ENCODE results near the gene SDR42E1.
A peak's percentile ranks its signal among the peaks of the same experiment; 100 is the strongest.
"Not testable (repeated sequence)": the region's sequence is repeated elsewhere in the genome, so short reads cannot be mapped to it uniquely, and the experiment has no call there.

Gene SDR42E1

DNA sequence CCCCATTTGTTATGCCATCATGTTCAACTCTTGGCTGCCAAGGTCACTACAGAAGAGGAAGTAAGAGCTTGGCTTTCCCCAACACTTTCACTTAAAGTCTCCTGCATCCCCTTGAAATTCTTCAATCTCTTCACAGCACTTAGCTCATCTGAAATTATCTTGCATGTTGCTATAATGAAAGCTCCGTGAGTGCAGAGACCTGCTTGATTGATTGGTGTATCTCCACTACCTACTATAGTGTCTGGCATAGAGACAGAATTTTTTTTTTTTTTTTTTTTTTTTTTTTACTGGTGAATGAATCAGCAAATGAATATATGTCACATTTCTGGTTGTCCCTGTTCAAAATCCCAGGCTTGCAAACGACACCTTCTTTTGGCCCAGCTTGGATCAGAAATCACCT lies 1.9 kb upstream of the SDR42E1 start:
- ChIA-PET POLR2A (ENCODE audit: low non-redundant PET) (no interaction called here), CTCF (no interaction called here)
- TF ChIP-seq, protein P1, sequence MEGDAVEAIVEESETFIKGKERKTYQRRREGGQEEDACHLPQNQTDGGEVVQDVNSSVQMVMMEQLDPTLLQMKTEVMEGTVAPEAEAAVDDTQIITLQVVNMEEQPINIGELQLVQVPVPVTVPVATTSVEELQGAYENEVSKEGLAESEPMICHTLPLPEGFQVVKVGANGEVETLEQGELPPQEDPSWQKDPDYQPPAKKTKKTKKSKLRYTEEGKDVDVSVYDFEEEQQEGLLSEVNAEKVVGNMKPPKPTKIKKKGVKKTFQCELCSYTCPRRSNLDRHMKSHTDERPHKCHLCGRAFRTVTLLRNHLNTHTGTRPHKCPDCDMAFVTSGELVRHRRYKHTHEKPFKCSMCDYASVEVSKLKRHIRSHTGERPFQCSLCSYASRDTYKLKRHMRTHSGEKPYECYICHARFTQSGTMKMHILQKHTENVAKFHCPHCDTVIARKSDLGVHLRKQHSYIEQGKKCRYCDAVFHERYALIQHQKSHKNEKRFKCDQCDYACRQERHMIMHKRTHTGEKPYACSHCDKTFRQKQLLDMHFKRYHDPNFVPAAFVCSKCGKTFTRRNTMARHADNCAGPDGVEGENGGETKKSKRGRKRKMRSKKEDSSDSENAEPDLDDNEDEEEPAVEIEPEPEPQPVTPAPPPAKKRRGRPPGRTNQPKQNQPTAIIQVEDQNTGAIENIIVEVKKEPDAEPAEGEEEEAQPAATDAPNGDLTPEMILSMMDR (conservative IDR thresholded peaks at IDR 0.05; ENCODE audit: low read depth): no peak
- no peak for DNase-seq (ENCODE audit: low spot score)
- H3K27ac ChIP-seq: no peak overlapping the region

DNA sequence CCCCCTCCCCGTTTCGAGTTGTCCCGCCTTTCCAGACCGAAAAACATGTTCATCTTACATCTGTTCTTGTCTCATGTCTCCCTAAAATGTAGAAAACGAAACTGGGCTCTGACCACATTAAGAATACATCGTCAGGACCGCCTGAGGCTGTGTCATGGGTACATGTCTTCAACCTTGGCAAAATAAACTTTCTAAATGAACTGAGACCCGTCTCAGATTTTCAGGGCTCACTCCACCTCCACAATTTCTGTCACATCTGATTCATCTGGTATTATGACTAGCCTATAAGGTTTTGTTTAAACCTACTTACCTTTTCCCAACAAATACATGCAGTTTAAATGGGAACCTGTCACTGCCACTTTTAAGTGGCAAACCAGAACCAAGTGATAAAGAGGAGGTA lies 621 bp downstream of the SDR42E1 start:
- TF ChIP-seq, protein P1 (conservative IDR thresholded peaks at IDR 0.05; ENCODE audit: low read depth): no peak
- ChIA-PET POLR2A (ENCODE audit: low non-redundant PET) (no interaction called here), CTCF (interaction anchor here (0.7 kb wide), 1 partner anchor 10 kb away, joined by 4 read pairs; no protein-coding TSS in a partner anchor)
- DNase-seq (ENCODE audit: low spot score): no peak
- H3K27ac ChIP-seq: peak overlapping the region; percentile 48; the same call in 1 of the 2 replicates

DNA sequence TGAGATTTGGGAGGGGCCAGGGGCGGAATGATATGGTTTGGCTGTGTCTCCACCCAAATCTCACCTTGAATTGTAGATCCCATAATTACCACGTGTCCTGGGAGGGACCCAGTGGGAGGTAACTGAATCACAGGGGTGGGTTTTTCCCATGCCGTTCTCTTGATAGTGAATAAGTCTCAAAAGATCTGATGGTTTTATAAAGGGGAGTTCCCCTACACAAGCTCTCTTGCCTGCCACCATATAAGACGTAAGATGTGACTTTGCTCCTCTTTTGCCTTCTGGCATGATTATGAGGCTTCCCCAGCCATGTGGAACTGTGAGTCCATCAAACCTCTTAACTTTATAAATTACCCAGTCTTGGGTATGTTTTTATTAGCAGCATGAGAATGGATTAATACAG lies 1.5 kb downstream of the SDR42E1 start:
- CTCF ChIA-PET; H3K27ac ChIP-seq; POLR2A ChIA-PET (ENCODE audit: low non-redundant PET); DNase-seq (ENCODE audit: low spot score): not testable (repeated sequence)

DNA sequence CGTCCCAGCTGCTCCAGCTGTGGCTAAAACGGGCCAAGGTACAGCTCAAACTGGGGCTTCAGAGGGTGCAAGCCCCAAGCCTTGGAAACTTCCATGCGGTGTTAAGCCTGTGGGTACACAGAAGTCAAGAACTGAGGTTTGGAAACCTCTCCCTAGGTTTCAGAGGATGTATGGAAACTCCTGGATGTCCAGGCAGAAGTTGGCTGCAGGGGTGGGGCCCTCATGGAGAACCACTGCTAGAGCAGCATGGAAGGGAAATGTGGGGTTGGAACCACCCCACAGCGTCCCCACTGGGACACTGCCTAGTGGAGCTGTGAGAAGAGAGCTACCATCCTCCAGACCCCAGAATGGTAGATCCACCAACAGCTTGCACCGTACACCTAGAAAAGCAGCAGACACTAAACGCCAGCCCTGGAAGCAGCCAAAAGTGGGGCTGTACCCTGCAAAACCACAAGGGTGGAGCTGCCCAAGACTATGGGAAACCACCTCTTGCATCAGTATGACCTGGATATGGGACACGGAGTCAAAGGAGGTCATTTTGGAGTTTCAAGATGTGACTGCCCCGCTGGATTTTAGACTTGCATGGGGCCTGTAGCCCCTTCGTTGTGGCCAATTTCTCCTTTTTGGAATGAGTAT lies 2.2 kb downstream of the SDR42E1 start:
- CTCF ChIA-PET: no interaction called here

DNA sequence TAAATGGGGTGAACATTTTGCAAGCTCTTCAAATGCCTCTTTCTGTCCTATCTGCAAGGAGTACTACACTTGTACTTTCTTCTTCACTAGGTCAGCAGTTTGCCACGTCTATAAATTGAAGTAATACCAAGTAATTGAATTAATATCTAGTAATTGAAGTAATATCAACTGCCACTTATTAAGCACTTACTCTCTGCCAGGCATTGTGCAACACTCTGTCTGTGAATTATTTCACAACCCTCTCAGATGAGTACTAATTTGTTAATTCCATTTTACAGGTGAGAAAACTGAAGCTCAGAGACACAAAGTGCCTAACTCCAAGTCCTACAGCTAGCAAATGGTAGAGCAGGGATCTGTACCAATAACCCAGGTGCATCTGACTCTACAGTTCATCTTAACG lies 4.1 kb downstream of the SDR42E1 start:
- no peak for DNase-seq (ENCODE audit: low spot score)
- CTCF ChIA-PET: interaction anchor here (1.0 kb wide), 1 partner anchor 9 kb away, joined by 3 read pairs; no protein-coding TSS in a partner anchor
- TF ChIP-seq, protein P1 (conservative IDR thresholded peaks at IDR 0.05; ENCODE audit: low read depth): no peak
- H3K27ac ChIP-seq: no peak overlapping the region
- POLR2A ChIA-PET (ENCODE audit: low non-redundant PET): no interaction called here

More for the DNA sequence above, 2.2 kb downstream of the SDR42E1 start:
- no peak overlapping the region for H3K27ac ChIP-seq
- DNase-seq (ENCODE audit: low spot score): no peak
- POLR2A ChIA-PET (ENCODE audit: low non-redundant PET): no interaction called here
- TF ChIP-seq, protein P1 (conservative IDR thresholded peaks at IDR 0.05; ENCODE audit: low read depth): no peak

DNA sequence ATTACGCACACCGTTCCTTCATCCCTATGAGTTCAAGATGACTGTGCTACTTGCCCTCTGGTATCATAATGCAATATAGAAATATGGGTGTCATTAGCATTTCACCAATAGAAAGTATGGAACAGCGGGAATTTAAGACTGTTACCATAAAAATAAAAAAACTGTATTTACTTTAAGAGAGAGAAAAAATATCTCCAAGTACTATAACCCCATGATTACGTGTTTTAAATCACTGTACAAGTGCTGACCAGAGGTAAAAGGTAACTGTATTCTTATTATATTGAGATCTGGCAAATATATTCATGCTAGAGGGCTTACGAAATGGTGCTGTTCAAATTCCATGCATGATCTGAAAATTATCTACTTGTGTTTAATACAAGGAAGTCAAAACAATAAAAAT lies 5.2 kb downstream of the SDR42E1 start:
- H3K27ac ChIP-seq: no peak overlapping the region
- TF ChIP-seq, protein P1 (conservative IDR thresholded peaks at IDR 0.05; ENCODE audit: low read depth): no peak
- CTCF ChIA-PET: no interaction called here
- no peak for DNase-seq (ENCODE audit: low spot score)
- POLR2A ChIA-PET (ENCODE audit: low non-redundant PET): no interaction called here

DNA sequence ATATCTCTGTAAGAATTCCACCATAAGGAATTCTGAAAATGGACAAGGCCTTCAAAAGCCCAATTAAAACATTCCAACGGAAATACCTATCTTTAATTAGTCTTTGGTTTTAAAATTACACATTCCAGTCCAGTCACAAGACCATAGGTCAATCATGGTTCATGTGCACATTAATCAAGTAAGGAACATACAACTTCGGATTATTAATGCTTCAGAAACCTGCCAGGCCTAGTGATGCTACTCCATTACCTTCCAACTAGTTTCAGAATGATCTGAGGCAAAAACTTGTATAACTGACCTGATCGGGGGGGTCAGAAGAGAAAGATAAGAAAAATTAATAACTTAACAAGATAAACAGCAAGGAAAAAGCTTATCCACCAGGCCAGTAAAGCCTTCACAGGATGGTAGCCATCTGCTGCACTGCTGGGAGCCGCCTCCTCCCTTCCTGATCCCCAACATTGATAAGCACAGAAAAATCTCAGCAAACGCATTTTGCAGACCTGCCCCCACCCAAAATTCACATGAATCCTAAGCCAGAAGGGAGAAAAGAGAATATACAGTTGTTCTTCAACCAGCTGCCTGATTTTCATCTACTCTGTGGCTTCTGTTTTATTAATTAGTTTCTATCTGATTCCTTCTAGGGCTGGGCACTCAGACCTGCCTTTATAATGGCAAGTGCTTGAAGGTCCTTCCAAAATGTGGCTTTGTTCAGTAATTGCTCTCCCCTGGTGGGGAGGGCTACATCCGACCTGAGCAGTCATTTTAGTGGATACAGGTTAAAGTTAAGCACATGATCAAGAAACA lies 6.0 kb downstream of the SDR42E1 start:
- ChIA-PET POLR2A (ENCODE audit: low non-redundant PET) (no interaction called here), CTCF (no interaction called here)
- H3K27ac ChIP-seq: no peak overlapping the region
- TF ChIP-seq, protein P1 (conservative IDR thresholded peaks at IDR 0.05; ENCODE audit: low read depth): no peak
- no peak for DNase-seq (ENCODE audit: low spot score)
